ENCODE measurements around the gene DNAJC10. TPM values are rescaled to one million over a fixed set of nuclear protein-coding genes. Genes with fewer than 3 reads are reported as not detected.
A peak's percentile ranks its signal among the peaks of the same experiment; 100 is the strongest.

DNAJC10 gene
- total RNA-seq = 100 to 1,000 TPM in 1 of 4 donors, 10 to 100 TPM in 3; 23.1 to 154 (median 70.3) TPM

GRCh38 chr2:182715892-182716649, at the start of gene DNAJC10:
Gene DNAJC10 (plus strand): TSS chr2:182716257. CDS start chr2:182718087, 1,830 bp downstream.
- DNase-seq = peak; percentile 83 to 87
- Histone ChIP-seq H3K27me3 (no peaks in the 10 kb centered on the region), H3K4me1 (peaks cover 0 to 7% of the 10 kb centered on the region in 2 donors), H3K9me3 (no peaks in the 10 kb centered on the region), H3K4me3 (peak within 1 kb of the TSS; percentile 84 to 91), H3K27ac (peak within 1 kb of the TSS; percentile 85 to 88), H3K36me3 (no peaks in the 10 kb centered on the region)
- intact Hi-C loops (cut with DNase I; ENCODE audit: low total_unique reads) = no loop called here
- TF ChIP-seq, protein P1, sequence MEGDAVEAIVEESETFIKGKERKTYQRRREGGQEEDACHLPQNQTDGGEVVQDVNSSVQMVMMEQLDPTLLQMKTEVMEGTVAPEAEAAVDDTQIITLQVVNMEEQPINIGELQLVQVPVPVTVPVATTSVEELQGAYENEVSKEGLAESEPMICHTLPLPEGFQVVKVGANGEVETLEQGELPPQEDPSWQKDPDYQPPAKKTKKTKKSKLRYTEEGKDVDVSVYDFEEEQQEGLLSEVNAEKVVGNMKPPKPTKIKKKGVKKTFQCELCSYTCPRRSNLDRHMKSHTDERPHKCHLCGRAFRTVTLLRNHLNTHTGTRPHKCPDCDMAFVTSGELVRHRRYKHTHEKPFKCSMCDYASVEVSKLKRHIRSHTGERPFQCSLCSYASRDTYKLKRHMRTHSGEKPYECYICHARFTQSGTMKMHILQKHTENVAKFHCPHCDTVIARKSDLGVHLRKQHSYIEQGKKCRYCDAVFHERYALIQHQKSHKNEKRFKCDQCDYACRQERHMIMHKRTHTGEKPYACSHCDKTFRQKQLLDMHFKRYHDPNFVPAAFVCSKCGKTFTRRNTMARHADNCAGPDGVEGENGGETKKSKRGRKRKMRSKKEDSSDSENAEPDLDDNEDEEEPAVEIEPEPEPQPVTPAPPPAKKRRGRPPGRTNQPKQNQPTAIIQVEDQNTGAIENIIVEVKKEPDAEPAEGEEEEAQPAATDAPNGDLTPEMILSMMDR (IDR thresholded peaks at IDR 0.05) = peak in 1 of 4 experiments; percentile 8
- TF ChIP-seq POLR2A (IDR thresholded peaks at IDR 0.05) = peak; percentile 16 to 71

DNA sequence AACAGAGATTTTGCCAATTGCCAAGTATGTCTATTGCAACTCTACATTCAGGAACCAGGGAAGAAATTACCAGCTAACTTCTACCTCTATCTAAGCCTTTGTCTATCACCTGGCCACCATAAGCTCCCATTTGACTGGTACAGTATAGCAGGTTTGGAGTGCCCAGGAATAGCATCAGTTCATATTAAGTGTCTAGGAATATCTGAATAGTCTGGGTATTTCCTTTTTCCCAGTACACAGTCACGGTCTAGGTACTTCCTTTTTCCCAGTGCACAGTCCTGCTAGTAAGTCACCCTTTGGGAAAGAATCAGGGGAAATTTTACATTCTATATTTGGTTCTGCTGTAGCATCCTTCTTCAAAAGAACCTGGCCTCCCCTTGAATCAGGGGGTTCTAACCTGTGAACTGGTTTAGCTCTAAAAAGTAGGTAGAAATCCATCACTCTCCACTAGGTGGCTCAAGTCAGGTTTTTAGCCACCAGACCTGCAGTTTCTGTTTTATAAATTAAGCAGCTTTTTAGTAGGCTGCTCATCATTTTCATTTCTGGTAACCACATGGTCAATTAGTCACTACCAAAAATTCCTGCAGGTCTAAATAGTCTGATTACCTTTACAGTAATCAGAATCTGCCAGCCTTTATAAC, 49.3 kb upstream of the DNAJC10 start:
- Histone ChIP-seq H3K4me1 (no peaks in the 10 kb centered on the region), H3K36me3 (no peaks in the 10 kb centered on the region), H3K27ac (no peak overlapping the region), H3K27me3 (no peaks in the 10 kb centered on the region), H3K4me3 (no peak overlapping the region), H3K9me3 (no peaks in the 10 kb centered on the region)
- intact Hi-C loops (cut with DNase I; ENCODE audit: low total_unique reads) = no loop called here
- TF ChIP-seq, protein P1 (IDR thresholded peaks at IDR 0.05) = peak in 2 of 4 experiments; percentile 18 to 31
- TF ChIP-seq POLR2A (IDR thresholded peaks at IDR 0.05) = no peak
- no peak for DNase-seq

GRCh38 chr2:182667315-182667695, 48.8 kb upstream of the DNAJC10 start:
- H3K4me3 ChIP-seq = no peak overlapping the region
- no peaks in the 10 kb centered on the region for H3K4me1 ChIP-seq
- no peak for DNase-seq
- no peaks in the 10 kb centered on the region for H3K9me3 ChIP-seq
- H3K36me3 ChIP-seq = no peaks in the 10 kb centered on the region
- intact Hi-C loops (cut with DNase I; ENCODE audit: low total_unique reads) = no loop called here
- H3K27ac ChIP-seq = no peak overlapping the region
- no peak for TF ChIP-seq POLR2A (IDR thresholded peaks at IDR 0.05)
- TF ChIP-seq, protein P1 (IDR thresholded peaks at IDR 0.05) = no peak
- H3K27me3 ChIP-seq = no peaks in the 10 kb centered on the region

DNA sequence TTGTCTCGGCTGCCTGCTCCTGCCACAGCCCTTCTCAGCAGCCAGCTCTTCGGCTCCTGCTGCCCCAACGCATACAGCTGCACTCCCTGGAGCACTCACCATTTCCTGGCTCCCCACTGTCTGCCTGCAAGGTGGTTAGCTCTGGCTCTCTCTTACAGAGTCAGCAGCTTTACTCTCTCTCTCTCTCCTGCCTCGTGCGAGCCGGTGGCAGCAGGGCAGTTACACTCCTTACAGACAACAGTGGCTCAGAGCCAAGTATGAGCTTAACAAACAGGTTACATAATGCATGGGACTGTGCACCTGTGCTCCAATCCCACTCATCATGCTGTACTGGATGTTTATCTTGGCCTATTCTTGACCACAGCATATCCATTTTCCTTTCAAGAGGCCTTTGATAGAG, 47.4 kb upstream of the DNAJC10 start:
- TF ChIP-seq, protein P1 (IDR thresholded peaks at IDR 0.05) = no peak
- no peak for TF ChIP-seq POLR2A (IDR thresholded peaks at IDR 0.05)
- Histone ChIP-seq H3K27me3 (no peaks in the 10 kb centered on the region), H3K27ac (no peak overlapping the region), H3K4me1 (no peaks in the 10 kb centered on the region), H3K36me3 (no peaks in the 10 kb centered on the region), H3K9me3 (no peaks in the 10 kb centered on the region), H3K4me3 (no peak overlapping the region)
- intact Hi-C loops (cut with DNase I; ENCODE audit: low total_unique reads) = no loop called here
- no peak for DNase-seq
